ENCODE results near the gene FNDC10.

Gene FNDC10

GRCh38 chr1:1627829-1628753 is 28.2 kb upstream of the FNDC10 start:
- no peak for DNase-seq (ENCODE audit: low spot score)

GRCh38 chr1:1627261-1627828 is 27.4 kb upstream of the FNDC10 start:
- DNase-seq (ENCODE audit: low spot score): no peak

GRCh38 chr1:1626207-1627141 is 26.5 kb upstream of the FNDC10 start:
- no peak for DNase-seq (ENCODE audit: low spot score)

- no peak for DNase-seq (ENCODE audit: low spot score)
Observed at GRCh38 chr1:1625824-1626206, 25.9 kb upstream of the FNDC10 start.

- no peak for DNase-seq (ENCODE audit: low spot score)
Observed at GRCh38 chr1:1625404-1625775, 25.5 kb upstream of the FNDC10 start.

- no peak for DNase-seq (ENCODE audit: low spot score)
Observed at GRCh38 chr1:1624443-1625403, 24.8 kb upstream of the FNDC10 start.

GRCh38 chr1:1623631-1624442 is 23.9 kb upstream of the FNDC10 start:
- DNase-seq (ENCODE audit: low spot score): no peak

GRCh38 chr1:1623181-1623630 is 23.3 kb upstream of the FNDC10 start:
- no peak for DNase-seq (ENCODE audit: low spot score)

- no peak for DNase-seq (ENCODE audit: low spot score)
Observed at GRCh38 chr1:1622788-1623094, 22.8 kb upstream of the FNDC10 start.

- DNase-seq (ENCODE audit: low spot score): no peak
Observed at GRCh38 chr1:1622010-1622787, 22.3 kb upstream of the FNDC10 start.

- DNase-seq (ENCODE audit: low spot score): no peak
Observed at GRCh38 chr1:1621173-1622009, 21.5 kb upstream of the FNDC10 start.

GRCh38 chr1:1620433-1621139 is 20.7 kb upstream of the FNDC10 start:
- no peak for DNase-seq (ENCODE audit: low spot score)

GRCh38 chr1:1619917-1620361 is 20.0 kb upstream of the FNDC10 start:
- DNase-seq (ENCODE audit: low spot score): no peak

GRCh38 chr1:1618396-1619068 is 18.6 kb upstream of the FNDC10 start:
- DNase-seq (ENCODE audit: low spot score): no peak

GRCh38 chr1:1617925-1618324 is 18.0 kb upstream of the FNDC10 start:
- no peak for DNase-seq (ENCODE audit: low spot score)

GRCh38 chr1:1617516-1617915 is 17.6 kb upstream of the FNDC10 start:
- no peak for DNase-seq (ENCODE audit: low spot score)

GRCh38 chr1:1616838-1617237 is 16.9 kb upstream of the FNDC10 start:
- DNase-seq (ENCODE audit: low spot score): no peak
